ENCODE results near the gene UGGT2.

DNA sequence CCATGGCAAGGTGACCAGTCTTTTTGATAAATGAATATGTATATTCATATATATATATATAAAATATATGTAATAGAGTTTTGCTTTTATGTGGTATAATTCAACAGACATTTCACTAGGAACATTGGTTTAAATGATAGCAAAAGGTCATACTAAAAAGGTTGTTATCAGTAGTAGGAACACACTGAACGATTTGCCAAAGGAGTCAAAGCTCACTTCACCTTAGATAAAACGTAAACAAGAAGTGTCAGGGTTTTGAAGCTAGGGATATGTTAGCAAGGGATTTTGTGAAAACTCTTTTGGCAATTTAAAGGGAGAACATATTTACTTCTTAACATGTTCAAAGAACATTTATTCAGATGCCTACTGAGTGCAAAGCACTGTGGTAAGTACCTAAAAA, 28.7 kb upstream of the UGGT2 start:
- TF ChIP-seq, protein P1, sequence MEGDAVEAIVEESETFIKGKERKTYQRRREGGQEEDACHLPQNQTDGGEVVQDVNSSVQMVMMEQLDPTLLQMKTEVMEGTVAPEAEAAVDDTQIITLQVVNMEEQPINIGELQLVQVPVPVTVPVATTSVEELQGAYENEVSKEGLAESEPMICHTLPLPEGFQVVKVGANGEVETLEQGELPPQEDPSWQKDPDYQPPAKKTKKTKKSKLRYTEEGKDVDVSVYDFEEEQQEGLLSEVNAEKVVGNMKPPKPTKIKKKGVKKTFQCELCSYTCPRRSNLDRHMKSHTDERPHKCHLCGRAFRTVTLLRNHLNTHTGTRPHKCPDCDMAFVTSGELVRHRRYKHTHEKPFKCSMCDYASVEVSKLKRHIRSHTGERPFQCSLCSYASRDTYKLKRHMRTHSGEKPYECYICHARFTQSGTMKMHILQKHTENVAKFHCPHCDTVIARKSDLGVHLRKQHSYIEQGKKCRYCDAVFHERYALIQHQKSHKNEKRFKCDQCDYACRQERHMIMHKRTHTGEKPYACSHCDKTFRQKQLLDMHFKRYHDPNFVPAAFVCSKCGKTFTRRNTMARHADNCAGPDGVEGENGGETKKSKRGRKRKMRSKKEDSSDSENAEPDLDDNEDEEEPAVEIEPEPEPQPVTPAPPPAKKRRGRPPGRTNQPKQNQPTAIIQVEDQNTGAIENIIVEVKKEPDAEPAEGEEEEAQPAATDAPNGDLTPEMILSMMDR (IDR thresholded peaks at IDR 0.05): no peak
- TF ChIP-seq POLR2A (IDR thresholded peaks at IDR 0.05): no peak

All from esophagus squamous epithelium (tissue), 4 donors.